Measurements from ENCODE around the gene LDLRAD4.

DNA sequence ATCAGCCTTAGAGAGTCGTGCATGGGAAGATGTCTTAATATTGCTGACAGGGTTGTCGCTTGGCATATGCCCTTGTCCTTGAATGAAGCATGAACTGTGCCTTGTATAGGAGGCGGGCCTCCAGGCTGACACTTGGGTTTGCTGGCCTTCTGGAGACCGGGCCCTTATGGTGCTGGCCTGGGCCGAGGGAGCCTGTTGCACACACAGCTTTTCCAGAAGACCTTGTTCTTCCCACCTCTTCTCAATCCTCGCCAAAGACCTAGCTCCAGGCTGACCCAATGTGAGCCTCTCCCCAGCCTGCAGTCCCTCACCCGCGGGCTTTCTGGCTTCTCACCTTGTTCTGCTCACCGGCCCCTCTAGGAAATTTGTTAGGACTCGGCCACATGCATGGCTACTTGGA lies 308.7 kb downstream of the LDLRAD4 start:
- no peak for TF ChIP-seq FOXK2 (IDR thresholded peaks at IDR 0.05)
- no peak for TF ChIP-seq HDGF (IDR thresholded peaks at IDR 0.05; ENCODE audit: borderline replicate concordance)
- TF ChIP-seq FOXM1 (IDR thresholded peaks at IDR 0.05; ENCODE audit: borderline replicate concordance) = no peak
- no peak for TF ChIP-seq ARNT (IDR thresholded peaks at IDR 0.05)
- no peak for TF ChIP-seq CTBP1 (IDR thresholded peaks at IDR 0.05; ENCODE audit: borderline replicate concordance)
- no peak for TF ChIP-seq L3MBTL2 (conservative IDR thresholded peaks at IDR 0.05)
- no peak for TF ChIP-seq TARDBP (IDR thresholded peaks at IDR 0.05)
- TF ChIP-seq ELF4 (IDR thresholded peaks at IDR 0.05) = no peak
- TF ChIP-seq SP1 (IDR thresholded peaks at IDR 0.05) = no peak
- no peak for TF ChIP-seq SUZ12 (IDR thresholded peaks at IDR 0.05)
- TF ChIP-seq NFRKB (IDR thresholded peaks at IDR 0.05) = no peak
- TF ChIP-seq FOXA1 (IDR thresholded peaks at IDR 0.05) = no peak
- TF ChIP-seq ZNF384 (IDR thresholded peaks at IDR 0.05) = no peak

Measured in HEK293T (cell line).